Loucy (cell line): Measurements from ENCODE around the gene SLC22A17.

Experiments used
- H2AFZ ChIP-seq: fragments of 200-600 bp; sonication (generic); 2 replicates; pipeline ENCODE4 v1.6.0; 2016; ENCODE audit warnings: antibody characterized with exemption, mild to moderate bottlenecking, low read length, moderate library complexity
- H3F3A ChIP-seq: fragments of 200-600 bp; 2 replicates; pipeline ENCODE4 v1.6.0; 2016; ENCODE audit warnings: antibody characterized with exemption, low read depth, mild to moderate bottlenecking
- H3K27me3 ChIP-seq: fragments of 200-600 bp; sonication (generic); 2 replicates; pipeline ENCODE4 v1.6.1; 2014; ENCODE audit warnings: low read length, mild to moderate bottlenecking; ENCODE audit not compliant: insufficient read depth, poor library complexity, severe bottlenecking
- H3K36me3 ChIP-seq: fragments of 200-600 bp; sonication (generic); 2 replicates; pipeline ENCODE4 v1.6.1; 2016; ENCODE audit warnings: low read length; ENCODE audit not compliant: insufficient read depth
- H3K4me1 ChIP-seq: fragments of 200-600 bp; sonication (generic); 2 replicates; pipeline ENCODE4 v1.5.1; 2014; ENCODE audit warnings: low read length, mild to moderate bottlenecking; ENCODE audit not compliant: insufficient read depth, poor library complexity, severe bottlenecking
- H3K4me2 ChIP-seq: fragments of 200-600 bp; sonication (generic); 2 replicates; pipeline ENCODE4 v1.6.0; 2014; ENCODE audit warnings: antibody characterized with exemption, low read length, low read depth, mild to moderate bottlenecking; ENCODE audit not compliant: poor library complexity, severe bottlenecking
- H3K4me3 ChIP-seq: fragments of 200-600 bp; sonication (generic); 2 replicates; pipeline ENCODE4 v1.5.1; 2014; ENCODE audit warnings: low read length, mild to moderate bottlenecking, mixed read lengths; ENCODE audit not compliant: poor library complexity, severe bottlenecking
- H3K79me2 ChIP-seq: fragments of 200-600 bp; sonication (generic); 2 replicates; pipeline ENCODE4 v1.6.1; 2014; ENCODE audit warnings: low read length; ENCODE audit not compliant: insufficient read depth
- H3K9ac ChIP-seq: fragments of 200-600 bp; sonication (generic); 2 replicates; pipeline ENCODE4 v1.6.0; 2014; ENCODE audit warnings: mild to moderate bottlenecking, low read depth, low read length, moderate library complexity; ENCODE audit not compliant: poor library complexity, severe bottlenecking
- H3K9me2 ChIP-seq: fragments of 200-600 bp; sonication (generic); replicated peaks from 2 replicates; pipeline ENCODE4 v1.6.1; 2016; ENCODE audit warnings: low read depth, low read length, mixed read lengths
- H3K9me3 ChIP-seq: fragments of 200-600 bp; sonication (generic); 2 replicates; pipeline ENCODE4 v1.6.1; 2014; ENCODE audit warnings: mild to moderate bottlenecking, antibody characterized with exemption, low read length, low read depth; ENCODE audit not compliant: insufficient read depth
- H4K20me1 ChIP-seq: fragments of 200-600 bp; sonication (generic); 2 replicates; pipeline ENCODE4 v1.6.0; 2014; ENCODE audit warnings: antibody characterized with exemption, low read length, mild to moderate bottlenecking; ENCODE audit not compliant: insufficient read depth, poor library complexity, severe bottlenecking
- CTCF ChIP-seq: fragments of 200-600 bp; sonication (generic); conservative IDR thresholded peaks from 2 replicates; pipeline ENCODE4 v1.5.1; 2014; ENCODE audit warnings: mild to moderate bottlenecking, antibody characterized with exemption, low read length
- EZH2phosphoT487 ChIP-seq: fragments of 200-600 bp; IDR thresholded peaks from 2 replicates; pipeline ENCODE4 v1.6.1; 2018; ENCODE audit warnings: antibody characterized with exemption, mild to moderate bottlenecking, moderate library complexity, borderline replicate concordance

Gene SLC22A17

GRCh38 chr14:23358042-23358441 lies 5.4 kb upstream of the SLC22A17 start:
- Histone ChIP-seq H3K9me3 (no peaks in the 10 kb centered on the region), H3K27me3 (peaks cover under 1% of the 10 kb centered on the region), H3F3A (no peaks in the 10 kb centered on the region), H3K9ac (no peak overlapping the region), H3K79me2 (no peaks in the 10 kb centered on the region), H3K4me2 (no peak overlapping the region), H3K9me2 (no peaks in the 10 kb centered on the region), H3K36me3 (no peaks in the 10 kb centered on the region), H2AFZ (no peak overlapping the region), H3K4me3 (no peak overlapping the region), H4K20me1 (no peaks in the 10 kb centered on the region), H3K4me1 (no peaks in the 10 kb centered on the region)
- TF ChIP-seq EZH2phosphoT487 (no peak), CTCF (no peak)

GRCh38 chr14:23357261-23357660 lies 4.6 kb upstream of the SLC22A17 start:
- TF ChIP-seq EZH2phosphoT487 = no peak
- TF ChIP-seq CTCF = no peak
- H3K79me2 ChIP-seq = no peaks in the 10 kb centered on the region
- H3K4me3 ChIP-seq = no peak overlapping the region
- no peak overlapping the region for H3K4me2 ChIP-seq
- H2AFZ ChIP-seq = no peak overlapping the region
- H3K9me3 ChIP-seq = no peaks in the 10 kb centered on the region
- peaks cover 8% of the 10 kb centered on the region for H3K27me3 ChIP-seq
- H3K9me2 ChIP-seq = no peaks in the 10 kb centered on the region
- no peaks in the 10 kb centered on the region for H4K20me1 ChIP-seq
- H3K4me1 ChIP-seq = no peaks in the 10 kb centered on the region
- no peaks in the 10 kb centered on the region for H3F3A ChIP-seq
- H3K36me3 ChIP-seq = no peaks in the 10 kb centered on the region
- H3K9ac ChIP-seq = no peak overlapping the region

- no peaks in the 10 kb centered on the region for H3K79me2 ChIP-seq
- no peak for TF ChIP-seq EZH2phosphoT487
- TF ChIP-seq CTCF = no peak
- no peaks in the 10 kb centered on the region for H4K20me1 ChIP-seq
- H3K27me3 ChIP-seq = peaks cover 12% of the 10 kb centered on the region
- no peaks in the 10 kb centered on the region for H3K9me3 ChIP-seq
- no peak overlapping the region for H3K4me3 ChIP-seq
- H3F3A ChIP-seq = no peaks in the 10 kb centered on the region
- no peak overlapping the region for H3K9ac ChIP-seq
- H3K4me1 ChIP-seq = no peaks in the 10 kb centered on the region
- no peaks in the 10 kb centered on the region for H3K9me2 ChIP-seq
- H3K4me2 ChIP-seq = no peak overlapping the region
- H3K36me3 ChIP-seq = no peaks in the 10 kb centered on the region
- H2AFZ ChIP-seq = no peak overlapping the region
Measured at GRCh38 chr14:23356662-23357061, 4.0 kb upstream of the SLC22A17 start.
